ENCODE results near the gene KRT84. TPM values are rescaled to one million over a fixed set of nuclear protein-coding genes. Genes with fewer than 3 reads are reported as not detected.

The KRT84 gene
- total RNA-seq, 1 experiment from 2014 or later: not detected

- no peak overlapping the region for H3K4me3 ChIP-seq (ENCODE audit: low read depth, low read length, poor library complexity, severe bottlenecking)
- no peak for TF ChIP-seq CTCF (conservative IDR thresholded peaks at IDR 0.05; ENCODE audit: low read depth, low read length)
- TF ChIP-seq EZH2 (IDR thresholded peaks at IDR 0.05; ENCODE audit: borderline replicate concordance, low read depth, low read length, poor library complexity, severe bottlenecking): no peak
- no peaks in the 10 kb centered on the region for H3K27me3 ChIP-seq (replicated peaks; ENCODE audit: insufficient read depth, low read depth, low read length, poor library complexity)
- POLR2A ChIA-PET (ENCODE audit: low non-redundant PET): no interaction called here
- no TSS peak for BruUV-seq (replicated peaks)
- peaks cover 12% of the 10 kb centered on the region for H3K4me1 ChIP-seq (ENCODE audit: insufficient read depth, low read length, poor library complexity, severe bottlenecking)
- intact Hi-C loops (cut with micrococcal nuclease; ENCODE audit: unreplicated experiment): no loop called here
- DNase-seq (ENCODE audit: low spot score): no peak
- H3K9me3 ChIP-seq (ENCODE audit: low read depth, low read length, poor library complexity, severe bottlenecking): no peaks in the 10 kb centered on the region
- no peak overlapping the region for H3K27ac ChIP-seq (ENCODE audit: low read depth, low read length, poor library complexity, severe bottlenecking)
- CTCF ChIA-PET: interaction anchor here (1.0 kb wide), 1 partner anchor 20 kb away, joined by 3 read pairs; no protein-coding TSS in a partner anchor
- H3K36me3 ChIP-seq (ENCODE audit: insufficient read depth, low read length, poor library complexity, severe bottlenecking): no peaks in the 10 kb centered on the region
Observed at GRCh38 chr12:52360106-52360662, 25.3 kb downstream of the KRT84 start.

- intact Hi-C loops (cut with micrococcal nuclease; ENCODE audit: unreplicated experiment): no loop called here
- H3K4me3 ChIP-seq (ENCODE audit: low read depth, low read length, poor library complexity, severe bottlenecking): no peak overlapping the region
- no peak overlapping the region for H3K27ac ChIP-seq (ENCODE audit: low read depth, low read length, poor library complexity, severe bottlenecking)
- no peak for DNase-seq (ENCODE audit: low spot score)
- CTCF ChIA-PET: no interaction called here
- TF ChIP-seq EZH2 (IDR thresholded peaks at IDR 0.05; ENCODE audit: borderline replicate concordance, low read depth, low read length, poor library complexity, severe bottlenecking) (no peak), CTCF (conservative IDR thresholded peaks at IDR 0.05; ENCODE audit: low read depth, low read length) (no peak)
- POLR2A ChIA-PET (ENCODE audit: low non-redundant PET): no interaction called here
- H3K4me1 ChIP-seq (ENCODE audit: insufficient read depth, low read length, poor library complexity, severe bottlenecking): peaks cover 12% of the 10 kb centered on the region
- no peaks in the 10 kb centered on the region for H3K9me3 ChIP-seq (ENCODE audit: low read depth, low read length, poor library complexity, severe bottlenecking)
- BruUV-seq (replicated peaks): no TSS peak
- H3K27me3 ChIP-seq (replicated peaks; ENCODE audit: insufficient read depth, low read depth, low read length, poor library complexity): no peaks in the 10 kb centered on the region
- no peaks in the 10 kb centered on the region for H3K36me3 ChIP-seq (ENCODE audit: insufficient read depth, low read length, poor library complexity, severe bottlenecking)
Observed at GRCh38 chr12:52359621-52360061, 25.8 kb downstream of the KRT84 start.

GRCh38 chr12:52358575-52359350 lies 26.7 kb downstream of the KRT84 start:
- CTCF ChIA-PET: no interaction called here

More at GRCh38 chr12:52358575-52359350, 26.7 kb downstream of the KRT84 start:
- Histone ChIP-seq H3K4me1 (ENCODE audit: insufficient read depth, low read length, poor library complexity, severe bottlenecking) (peaks cover 12% of the 10 kb centered on the region), H3K27me3 (replicated peaks; ENCODE audit: insufficient read depth, low read depth, low read length, poor library complexity) (no peaks in the 10 kb centered on the region), H3K36me3 (ENCODE audit: insufficient read depth, low read length, poor library complexity, severe bottlenecking) (no peaks in the 10 kb centered on the region), H3K4me3 (ENCODE audit: low read depth, low read length, poor library complexity, severe bottlenecking) (no peak overlapping the region), H3K27ac (ENCODE audit: low read depth, low read length, poor library complexity, severe bottlenecking) (no peak overlapping the region), H3K9me3 (ENCODE audit: low read depth, low read length, poor library complexity, severe bottlenecking) (no peaks in the 10 kb centered on the region)
- no TSS peak for BruUV-seq (replicated peaks)
- POLR2A ChIA-PET (ENCODE audit: low non-redundant PET): interaction anchor here (0.7 kb wide), 1 partner anchor 1082 kb away, joined by 3 read pairs; no protein-coding TSS in a partner anchor
- DNase-seq (ENCODE audit: low spot score): peak; percentile 52
- no peak for TF ChIP-seq EZH2 (IDR thresholded peaks at IDR 0.05; ENCODE audit: borderline replicate concordance, low read depth, low read length, poor library complexity, severe bottlenecking)
- TF ChIP-seq CTCF (conservative IDR thresholded peaks at IDR 0.05; ENCODE audit: low read depth, low read length): 0 out of 2 replicates have a peak, but pooled peaks have one; percentile 11
- intact Hi-C loops (cut with micrococcal nuclease; ENCODE audit: unreplicated experiment): no loop called here

Measured in A673 (cell line).